OCI-LY1 (cell line): ENCODE data around the gene TMEM171.
A peak's percentile ranks its signal among the peaks of the same experiment; 100 is the strongest.

Experiments
- H2AFZ ChIP-seq: fragments of 200-600 bp; sonication (generic), shearing (Covaris generic); 2 replicates; pipeline ENCODE4 v1.6.0; 2014; ENCODE audit warnings: antibody characterized with exemption, mild to moderate bottlenecking, low read length
- H3F3A ChIP-seq: fragments of 200-600 bp; sonication (generic), shearing (Covaris generic); 2 replicates; pipeline ENCODE4 v1.6.0; 2014; ENCODE audit warnings: mild to moderate bottlenecking, antibody characterized with exemption, low read length, moderate library complexity; ENCODE audit not compliant: insufficient read depth
- H3K27ac ChIP-seq: fragments of 200-600 bp; sonication (generic); 2 replicates; pipeline ENCODE4 v1.5.1; 2014; ENCODE audit warnings: low read length, mixed run types, mild to moderate bottlenecking, low read depth; ENCODE audit not compliant: poor library complexity, severe bottlenecking
- H3K27me3 ChIP-seq: fragments of 200-600 bp; sonication (generic); 2 replicates; pipeline ENCODE4 v1.6.0; 2014; ENCODE audit warnings: antibody characterized with exemption, mild to moderate bottlenecking, low read length, moderate library complexity; ENCODE audit not compliant: insufficient read depth
- H3K36me3 ChIP-seq: fragments of 200-600 bp; sonication (generic); 2 replicates; pipeline ENCODE4 v1.6.1; 2014; ENCODE audit warnings: mild to moderate bottlenecking, antibody characterized with exemption, low read length, moderate library complexity, mixed read lengths; ENCODE audit not compliant: insufficient read depth
- H3K4me1 ChIP-seq: fragments of 200-600 bp; sonication (generic); 2 replicates; pipeline ENCODE4 v1.5.1; 2014; ENCODE audit warnings: mild to moderate bottlenecking, low read length, moderate library complexity; ENCODE audit not compliant: insufficient read depth, severe bottlenecking
- H3K4me2 ChIP-seq: fragments of 200-600 bp; sonication (generic), shearing (Covaris generic); 2 replicates; pipeline ENCODE4 v1.6.1; 2014; ENCODE audit warnings: low read length
- H3K4me3 ChIP-seq: fragments of 200-600 bp; sonication (generic); 2 replicates; pipeline ENCODE4 v1.5.1; 2014; ENCODE audit warnings: low read length, low read depth, mild to moderate bottlenecking, mixed read lengths; ENCODE audit not compliant: poor library complexity, severe bottlenecking
- H3K79me2 ChIP-seq: fragments of 200-600 bp; shearing (Covaris generic); 2 replicates; pipeline ENCODE4 v1.6.1; 2016; ENCODE audit warnings: mixed run types, low read length, mixed read lengths; ENCODE audit not compliant: insufficient read depth
- H3K9ac ChIP-seq: fragments of 200-600 bp; sonication (generic), shearing (Covaris generic); 2 replicates; pipeline ENCODE4 v1.6.1; 2014; ENCODE audit warnings: mild to moderate bottlenecking, low read length, mixed read lengths
- H3K9me2 ChIP-seq: fragments of 200-600 bp; sonication (generic), shearing (Covaris generic); 2 replicates; pipeline ENCODE4 v1.6.1; 2014; ENCODE audit warnings: low read depth, mild to moderate bottlenecking, low read length, mixed read lengths
- H3K9me3 ChIP-seq: fragments of 200-600 bp; shearing (Covaris generic); 2 replicates; pipeline ENCODE4 v1.6.1; 2014; ENCODE audit warnings: low read length, mixed read lengths
- H4K20me1 ChIP-seq: fragments of 200-600 bp; sonication (generic), shearing (Covaris generic); 2 replicates; pipeline ENCODE4 v1.6.0; 2016; ENCODE audit warnings: mild to moderate bottlenecking, low read length; ENCODE audit not compliant: insufficient read depth
- EZH2 ChIP-seq: fragments of 200-600 bp; sonication (generic), shearing (Covaris generic); IDR thresholded peaks from 2 replicates; pipeline ENCODE4 v1.8.0; 2017; ENCODE audit warnings: borderline replicate concordance, mixed run types, mild to moderate bottlenecking, antibody characterized with exemption, low read length, moderate library complexity, mixed read lengths
- TF ChIP-seq, protein P1 (sequence below): fragments of 200-600 bp; sonication (generic), shearing (Covaris generic); IDR thresholded peaks from 2 replicates; pipeline ENCODE4 v1.5.1; 2017; ENCODE audit warnings: mild to moderate bottlenecking, antibody characterized with exemption, low read length, moderate library complexity, mixed read lengths

TMEM171 gene

GRCh38 chr5:73126957-73127356, 6.6 kb downstream of the TMEM171 start:
- TF ChIP-seq EZH2 = no peak
- TF ChIP-seq, protein P1, sequence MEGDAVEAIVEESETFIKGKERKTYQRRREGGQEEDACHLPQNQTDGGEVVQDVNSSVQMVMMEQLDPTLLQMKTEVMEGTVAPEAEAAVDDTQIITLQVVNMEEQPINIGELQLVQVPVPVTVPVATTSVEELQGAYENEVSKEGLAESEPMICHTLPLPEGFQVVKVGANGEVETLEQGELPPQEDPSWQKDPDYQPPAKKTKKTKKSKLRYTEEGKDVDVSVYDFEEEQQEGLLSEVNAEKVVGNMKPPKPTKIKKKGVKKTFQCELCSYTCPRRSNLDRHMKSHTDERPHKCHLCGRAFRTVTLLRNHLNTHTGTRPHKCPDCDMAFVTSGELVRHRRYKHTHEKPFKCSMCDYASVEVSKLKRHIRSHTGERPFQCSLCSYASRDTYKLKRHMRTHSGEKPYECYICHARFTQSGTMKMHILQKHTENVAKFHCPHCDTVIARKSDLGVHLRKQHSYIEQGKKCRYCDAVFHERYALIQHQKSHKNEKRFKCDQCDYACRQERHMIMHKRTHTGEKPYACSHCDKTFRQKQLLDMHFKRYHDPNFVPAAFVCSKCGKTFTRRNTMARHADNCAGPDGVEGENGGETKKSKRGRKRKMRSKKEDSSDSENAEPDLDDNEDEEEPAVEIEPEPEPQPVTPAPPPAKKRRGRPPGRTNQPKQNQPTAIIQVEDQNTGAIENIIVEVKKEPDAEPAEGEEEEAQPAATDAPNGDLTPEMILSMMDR = no peak
- Histone ChIP-seq H3K4me3 (peak overlapping the region; percentile 35), H3K36me3 (no peaks in the 10 kb centered on the region), H3K27me3 (no peaks in the 10 kb centered on the region), H3K9me3 (no peaks in the 10 kb centered on the region), H3K4me2 (peak overlapping the region; percentile 36), H3K9me2 (no peaks in the 10 kb centered on the region), H3K79me2 (no peaks in the 10 kb centered on the region), H3K27ac (peak overlapping the region; percentile 85), H2AFZ (no peak overlapping the region), H3F3A (no peaks in the 10 kb centered on the region), H3K4me1 (peaks cover 35% of the 10 kb centered on the region), H3K9ac (peak overlapping the region; percentile 50; the same call in 1 of the 2 replicates), H4K20me1 (no peaks in the 10 kb centered on the region)

DNA sequence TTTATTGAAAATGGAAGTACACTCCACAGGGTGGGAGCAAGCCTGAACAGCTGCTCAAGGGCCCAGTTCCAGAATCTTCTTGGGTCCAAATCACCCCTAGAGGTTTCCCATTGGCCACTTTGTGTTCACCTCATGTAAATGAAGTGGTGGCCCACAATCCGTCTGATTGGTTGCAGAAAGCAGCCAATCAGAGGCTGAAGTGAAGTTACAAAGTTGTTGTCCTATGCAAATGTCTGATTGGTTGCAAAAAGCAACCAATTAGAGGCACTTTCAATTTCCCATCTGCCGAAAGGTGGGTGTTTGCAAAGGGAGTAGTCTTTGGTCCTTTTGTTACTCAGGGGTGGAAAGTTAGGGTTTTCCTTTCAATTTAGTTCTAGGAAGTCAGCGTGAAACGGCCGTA, 8.8 kb downstream of the TMEM171 start:
- TF ChIP-seq EZH2 = no peak
- TF ChIP-seq, protein P1 = no peak
- Histone ChIP-seq H3K4me2 (no peak overlapping the region), H3K79me2 (no peaks in the 10 kb centered on the region), H3K4me1 (peaks cover 18% of the 10 kb centered on the region), H2AFZ (no peak overlapping the region), H3K27ac (no peak overlapping the region), H3K9me3 (no peaks in the 10 kb centered on the region), H3K36me3 (no peaks in the 10 kb centered on the region), H3K9me2 (no peaks in the 10 kb centered on the region), H4K20me1 (no peaks in the 10 kb centered on the region), H3F3A (no peaks in the 10 kb centered on the region), H3K4me3 (no peak overlapping the region), H3K9ac (no peak overlapping the region), H3K27me3 (no peaks in the 10 kb centered on the region)

- Histone ChIP-seq H3K4me3 (no peak overlapping the region), H3K27me3 (no peaks in the 10 kb centered on the region), H3K9ac (no peak overlapping the region), H3K27ac (no peak overlapping the region), H3K4me1 (peaks cover 13% of the 10 kb centered on the region), H4K20me1 (no peaks in the 10 kb centered on the region), H3K9me2 (no peaks in the 10 kb centered on the region), H3K79me2 (no peaks in the 10 kb centered on the region), H2AFZ (no peak overlapping the region), H3K9me3 (no peaks in the 10 kb centered on the region), H3K4me2 (no peak overlapping the region), H3K36me3 (no peaks in the 10 kb centered on the region), H3F3A (no peaks in the 10 kb centered on the region)
- TF ChIP-seq, protein P1 = no peak
These were observed 10.4 kb downstream of the TMEM171 start for GRCh38 chr5:73130811-73131210.
